T-cell (primary cell): ENCODE data around the gene MMP21. TPM values are rescaled to one million over a fixed set of nuclear protein-coding genes. Genes with fewer than 3 reads are reported as not detected.

ENCODE experiments used
- ATAC-seq, 4 experiments: fragments of 200-7000 bp in 3 of 4; fragments of 150-1000 bp in 1 of 4; cut with Tn5 transposase; replicated peaks in 1 of 4; 1 replicate in 3 of 4; 2 replicates in 1 of 4; pipeline ENCODE4 v1.10.0; 2021; ENCODE audit warnings: moderate library complexity in 3 of 4, mild to moderate bottlenecking in 2 of 4, moderate number of reproducible peaks in 1 of 4
- CTCF ChIA-PET, 2 donors: fragments of 300-600 bp; sonication (Branson Sonifier 250); formaldehyde crosslinking; loops; one replicate each; lab custom pipeline; 2022; ENCODE audit warnings: antibody characterized with exemption in 2 of 2; lab: Charles Lee
- POLR2A ChIA-PET, 2 donors: fragments of 300-600 bp; sonication (Branson Sonifier 250); formaldehyde crosslinking; loops; one replicate each; lab custom pipeline; 2022; ENCODE audit warnings: antibody characterized with exemption in 2 of 2; lab: Charles Lee
- DNase-seq, 35 experiments: peaks; one replicate each; pipeline versions ENCODE4 v3.0.0 to v3.0.0-alpha.2; 2013 to 2023
- H3K27ac ChIP-seq: one replicate; pipeline ENCODE4 v1.5.1; 2013; ENCODE audit warnings: low read length
- H3K27me3 ChIP-seq, 2 experiments: replicated peaks in 1 of 2; 1 replicate in 1 of 2; 2 replicates in 1 of 2; pipeline versions ENCODE4 v1.6.1 to v1.7.0; 2013; ENCODE audit warnings: low read length in 1 of 2, mixed read lengths in 1 of 2; ENCODE audit not compliant: control insufficient read depth in 2 of 2, insufficient read depth in 2 of 2; ENCODE audit errors: extremely low read depth in 1 of 2
- H3K36me3 ChIP-seq, 2 donors: 1 replicate in 1 of 2; 2 replicates in 1 of 2; pipeline versions ENCODE4 v1.6.1 to v1.7.0; 2013; ENCODE audit warnings: low read length in 1 of 2; ENCODE audit not compliant: control insufficient read depth in 2 of 2, insufficient read depth in 1 of 2; ENCODE audit errors: extremely low read depth in 1 of 2
- H3K4me1 ChIP-seq, 2 experiments: 1 replicate in 1 of 2; 2 replicates in 1 of 2; pipeline versions ENCODE4 v1.6.1 to v1.7.0; 2013; ENCODE audit warnings: low read length in 2 of 2, mixed read lengths in 1 of 2; ENCODE audit not compliant: insufficient read depth in 2 of 2, control insufficient read depth in 1 of 2; ENCODE audit errors: extremely low read depth in 1 of 2
- H3K4me3 ChIP-seq, 2 donors: 1 replicate in 1 of 2; 2 replicates in 1 of 2; pipeline versions ENCODE4 v1.5.1 to v1.7.0; 2013; ENCODE audit warnings: mild to moderate bottlenecking in 2 of 2, low read length in 1 of 2, moderate library complexity in 1 of 2; ENCODE audit not compliant: control insufficient read depth in 1 of 2; ENCODE audit errors: extremely low read depth in 1 of 2
- H3K9me3 ChIP-seq: 2 replicates; pipeline ENCODE4 v1.7.0; 2013
- H3K27ac Mint-ChIP-seq, 2 donors: one replicate each; pipeline ENCODE4 v1.8.0; 2020 to 2021; ENCODE audit warnings: mild to moderate bottlenecking in 2 of 2, mixed read lengths in 2 of 2
- H3K27me3 Mint-ChIP-seq, 2 donors: one replicate each; pipeline ENCODE4 v1.8.0; 2021 to 2022; ENCODE audit warnings: mixed read lengths in 2 of 2
- H3K36me3 Mint-ChIP-seq: one replicate; pipeline ENCODE4 v1.8.0; 2021; ENCODE audit warnings: mixed read lengths
- H3K4me1 Mint-ChIP-seq, 3 donors: one replicate each; pipeline ENCODE4 v1.8.0; 2020 to 2022; ENCODE audit warnings: mixed read lengths in 3 of 3, mild to moderate bottlenecking in 1 of 3
- H3K4me3 Mint-ChIP-seq, 3 donors: one replicate each; pipeline ENCODE4 v1.8.0; 2020 to 2022; ENCODE audit warnings: mild to moderate bottlenecking in 3 of 3, mixed read lengths in 3 of 3, moderate library complexity in 3 of 3
- H3K9me3 Mint-ChIP-seq, 3 donors: one replicate each; pipeline ENCODE4 v1.8.0; 2020 to 2022; ENCODE audit warnings: mixed read lengths in 3 of 3
- WGBS: methylation state at CpG from one replicate; pipeline ENCODE4 v1.1.5; 2013; ENCODE audit warnings: missing lambda C conversion rate; ENCODE audit not compliant: insufficient coverage; 5-methylcytosine and 5-hydroxymethylcytosine counted together
- total RNA-seq, 35 experiments: library from RNA in 6 of 35; stranded (reverse) in 6 of 35; fragments of 120-200 nt in 1 of 35; gene quantifications; one replicate each; pipeline versions ENCODE4 v1.2.1 to v1.2.4 and lab custom pipeline; 2013 to 2026

Gene MMP21
- total RNA-seq, 5 donors from 2014 or later (not counting 1 experiment from before 2014, with no cell fraction given): 0.30 to 0.49 (median 0.44) TPM

DNA sequence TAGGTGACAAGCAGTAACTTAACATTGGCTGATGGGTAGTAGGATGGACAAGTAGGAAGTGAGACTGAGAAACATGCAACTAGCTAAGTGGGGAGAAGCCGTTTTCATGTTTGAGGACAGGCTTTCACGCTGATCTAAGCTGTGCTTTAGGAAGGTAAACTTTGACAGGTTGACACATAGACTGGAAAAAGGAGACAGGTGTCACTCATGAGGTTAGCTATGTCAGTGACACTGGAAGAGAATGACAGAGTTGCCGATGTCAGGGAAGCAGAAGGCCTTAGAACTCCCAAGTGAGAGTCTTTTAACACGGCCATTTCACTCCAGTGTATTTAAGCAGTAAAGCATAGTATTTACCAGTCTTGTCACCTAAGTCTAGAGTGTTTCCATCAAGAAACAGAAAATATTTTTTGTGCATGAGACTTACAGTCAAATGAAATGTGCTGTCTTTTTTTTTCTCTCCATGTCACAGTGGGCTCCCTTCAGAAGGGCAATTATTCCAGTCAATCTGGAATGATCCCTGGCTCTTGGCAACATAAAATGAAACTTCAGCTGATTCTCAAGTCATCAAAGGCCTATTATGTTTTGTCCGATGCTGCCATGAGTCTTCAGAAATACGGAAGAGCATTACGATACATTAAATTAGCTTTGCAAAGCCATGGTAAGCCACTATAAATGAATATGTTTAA is 35.5 kb downstream of the MMP21 start:
- POLR2A ChIA-PET: no interaction called here
- ATAC-seq (no peak), DNase-seq (no peak)
- H3K27me3 Mint-ChIP-seq: no peaks in the 10 kb centered on the region
- peaks cover 86% of the 10 kb centered on the region for H3K36me3 Mint-ChIP-seq
- no peak overlapping the region for H3K27ac Mint-ChIP-seq
- 93% methylated on average over 3 of the region's 7 CpGs for WGBS
- Histone ChIP-seq H3K36me3 (peaks cover 3 to 95% of the 10 kb centered on the region in 2 donors), H3K27ac (no peak overlapping the region), H3K4me1 (no peaks in the 10 kb centered on the region), H3K9me3 (no peaks in the 10 kb centered on the region), H3K4me3 (no peak overlapping the region), H3K27me3 (no peaks in the 10 kb centered on the region)
- H3K9me3 Mint-ChIP-seq: no peaks in the 10 kb centered on the region
- H3K4me3 Mint-ChIP-seq: no peak overlapping the region
- CTCF ChIA-PET: no interaction called here
- peaks cover 0 to 6% (median 0%) of the 10 kb centered on the region in 3 donors for H3K4me1 Mint-ChIP-seq

DNA sequence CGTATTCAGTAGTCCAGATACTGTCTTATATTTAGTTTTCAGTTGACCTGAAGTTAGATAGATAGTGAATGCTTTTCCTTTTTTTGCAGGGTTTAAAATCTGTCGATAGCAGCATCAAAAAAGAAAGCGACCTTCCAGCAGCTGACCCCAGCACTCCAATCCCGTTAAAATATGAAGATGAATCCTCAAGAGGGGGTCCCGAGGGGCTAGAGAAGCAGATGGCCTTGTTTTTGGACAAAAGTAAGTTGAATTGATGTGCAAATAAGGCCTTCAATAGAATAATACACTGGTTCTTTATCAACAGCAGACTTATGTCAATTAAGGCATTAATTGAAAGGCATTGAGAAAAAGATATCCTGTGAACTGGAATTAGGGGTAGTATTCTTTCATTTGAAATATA is 37.4 kb downstream of the MMP21 start:
- Histone ChIP-seq H3K4me3 (no peak overlapping the region), H3K27ac (no peak overlapping the region), H3K27me3 (no peaks in the 10 kb centered on the region), H3K9me3 (no peaks in the 10 kb centered on the region), H3K36me3 (peaks cover 4 to 92% of the 10 kb centered on the region in 2 donors), H3K4me1 (no peaks in the 10 kb centered on the region)
- H3K27ac Mint-ChIP-seq: peak overlapping the region in 1 of 2 donors; percentile 11
- no CpG with 5 or more reads among the region's 5 CpGs for WGBS
- DNase-seq: no peak
- no peaks in the 10 kb centered on the region for H3K27me3 Mint-ChIP-seq
- CTCF ChIA-PET: no interaction called here
- H3K4me1 Mint-ChIP-seq: peaks cover 0 to 6% (median 0%) of the 10 kb centered on the region in 3 donors
- ATAC-seq: no peak
- peaks cover 78% of the 10 kb centered on the region for H3K36me3 Mint-ChIP-seq
- H3K9me3 Mint-ChIP-seq: no peaks in the 10 kb centered on the region
- H3K4me3 Mint-ChIP-seq: no peak overlapping the region
- POLR2A ChIA-PET: no interaction called here

DNA sequence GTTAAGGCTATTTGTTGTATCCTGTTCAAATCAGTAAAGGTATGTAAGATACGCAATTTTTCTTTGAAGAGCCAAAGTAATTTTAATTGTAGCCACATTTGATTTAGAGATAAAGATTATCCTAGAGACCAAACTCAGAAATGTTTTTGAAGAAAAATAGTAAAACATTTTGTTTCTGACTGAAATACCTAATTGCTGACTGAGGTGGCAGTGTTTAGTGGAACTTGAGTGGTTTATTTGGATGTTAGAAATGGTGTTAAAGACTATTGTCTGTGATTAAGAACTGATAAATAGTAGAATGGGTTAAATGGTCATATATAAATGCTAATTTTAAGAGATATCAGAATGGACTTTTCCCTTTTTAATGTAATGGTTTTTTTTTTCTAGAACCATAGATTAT is 40.8 kb downstream of the MMP21 start:
- WGBS: no CpG with 5 or more reads among the region's 1 CpG
- Histone ChIP-seq H3K4me1 (no peaks in the 10 kb centered on the region), H3K36me3 (peaks cover 9 to 93% of the 10 kb centered on the region in 2 donors), H3K4me3 (no peak overlapping the region), H3K27me3 (no peaks in the 10 kb centered on the region), H3K9me3 (no peaks in the 10 kb centered on the region), H3K27ac (no peak overlapping the region)
- CTCF ChIA-PET: interaction anchor here in 1 of 2 donors (0.6 kb wide), 1 partner anchor 9 kb away, joined by 3 read pairs; no protein-coding TSS in a partner anchor
- ATAC-seq: no peak
- Mint-ChIP-seq H3K27me3 (no peaks in the 10 kb centered on the region), H3K4me3 (no peak overlapping the region), H3K9me3 (no peaks in the 10 kb centered on the region), H3K4me1 (peaks cover 2 to 6% (median 4%) of the 10 kb centered on the region in 3 donors), H3K36me3 (peaks cover 78% of the 10 kb centered on the region), H3K27ac (peak overlapping the region in 1 of 2 donors; percentile 31)
- POLR2A ChIA-PET: no interaction called here
- DNase-seq: no peak

DNA sequence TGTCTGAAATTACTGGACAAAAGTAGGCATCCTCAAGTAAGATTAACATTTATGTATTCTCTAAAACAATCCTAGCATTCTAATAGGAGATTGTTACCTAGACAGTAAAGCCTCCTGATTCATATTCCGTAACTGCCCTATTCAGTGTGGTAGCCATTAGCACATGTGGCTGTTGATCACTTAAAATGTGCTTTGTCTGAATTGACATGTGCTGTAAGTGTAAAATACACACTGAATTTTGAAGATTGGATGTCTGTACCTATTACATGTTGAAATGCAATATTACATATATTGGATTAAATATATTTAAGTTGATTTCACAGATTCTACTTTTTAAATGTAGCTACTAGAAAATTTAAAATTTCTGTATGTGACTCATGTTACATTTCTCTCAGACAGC is 41.5 kb downstream of the MMP21 start:
- H3K36me3 Mint-ChIP-seq: peaks cover 77% of the 10 kb centered on the region
- CTCF ChIA-PET: interaction anchor here in 1 of 2 donors (0.6 to 0.9 kb wide), 2 partner anchors 8 to 791 kb away, joined by 3 read pairs; no protein-coding TSS in a partner anchor
- Histone ChIP-seq H3K36me3 (peaks cover 14 to 93% of the 10 kb centered on the region in 2 donors), H3K4me1 (no peaks in the 10 kb centered on the region), H3K4me3 (no peak overlapping the region), H3K9me3 (no peaks in the 10 kb centered on the region), H3K27me3 (no peaks in the 10 kb centered on the region), H3K27ac (no peak overlapping the region)
- H3K27ac Mint-ChIP-seq: no peak overlapping the region
- H3K4me1 Mint-ChIP-seq: peaks cover 2 to 6% (median 4%) of the 10 kb centered on the region in 3 donors
- H3K27me3 Mint-ChIP-seq: no peaks in the 10 kb centered on the region
- no peak overlapping the region for H3K4me3 Mint-ChIP-seq
- ATAC-seq: no peak
- no peak for DNase-seq
- no peaks in the 10 kb centered on the region for H3K9me3 Mint-ChIP-seq
- no CpG with 5 or more reads among the region's 1 CpG for WGBS
- POLR2A ChIA-PET: interaction anchor here in 1 of 2 donors (1.2 kb wide), 1 partner anchor 10 kb away, joined by 3 read pairs; no protein-coding TSS in a partner anchor

DNA sequence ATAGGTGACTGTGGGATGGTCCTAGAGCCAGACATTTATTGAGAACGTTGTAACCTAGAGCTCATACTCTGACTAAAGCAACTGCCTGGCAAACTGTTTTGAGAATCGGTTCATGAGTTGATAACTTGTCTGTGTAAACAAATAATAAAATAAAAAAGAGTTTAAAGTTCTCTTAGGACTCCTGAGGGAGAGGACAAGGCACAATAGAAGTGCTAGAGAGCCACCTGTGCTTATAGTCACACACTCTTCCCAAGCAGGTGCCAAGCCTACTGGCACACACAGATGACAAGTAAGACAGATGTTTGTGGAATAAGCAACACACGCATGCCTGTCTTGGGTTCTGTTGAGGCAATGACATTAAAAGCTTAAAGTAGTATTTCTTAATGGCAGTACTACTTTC is 48.2 kb downstream of the MMP21 start:
- ATAC-seq (no peak), DNase-seq (no peak)
- no peak overlapping the region for H3K4me3 Mint-ChIP-seq
- Histone ChIP-seq H3K36me3 (peaks cover 19 to 91% of the 10 kb centered on the region in 2 donors), H3K27ac (no peak overlapping the region), H3K27me3 (no peaks in the 10 kb centered on the region), H3K4me1 (no peaks in the 10 kb centered on the region), H3K9me3 (no peaks in the 10 kb centered on the region), H3K4me3 (no peak overlapping the region)
- peaks cover 8 to 17% (median 11%) of the 10 kb centered on the region in 3 donors for H3K4me1 Mint-ChIP-seq
- H3K36me3 Mint-ChIP-seq: peaks cover 62% of the 10 kb centered on the region
- WGBS: no CpG with 5 or more reads among the region's 3 CpGs
- ChIA-PET POLR2A (interaction anchor here in 1 of 2 donors (0.7 kb wide), 1 partner anchor 13 kb away, joined by 4 read pairs; no protein-coding TSS in a partner anchor), CTCF (no interaction called here)
- no peaks in the 10 kb centered on the region for H3K27me3 Mint-ChIP-seq
- no peak overlapping the region for H3K27ac Mint-ChIP-seq
- no peaks in the 10 kb centered on the region for H3K9me3 Mint-ChIP-seq

DNA sequence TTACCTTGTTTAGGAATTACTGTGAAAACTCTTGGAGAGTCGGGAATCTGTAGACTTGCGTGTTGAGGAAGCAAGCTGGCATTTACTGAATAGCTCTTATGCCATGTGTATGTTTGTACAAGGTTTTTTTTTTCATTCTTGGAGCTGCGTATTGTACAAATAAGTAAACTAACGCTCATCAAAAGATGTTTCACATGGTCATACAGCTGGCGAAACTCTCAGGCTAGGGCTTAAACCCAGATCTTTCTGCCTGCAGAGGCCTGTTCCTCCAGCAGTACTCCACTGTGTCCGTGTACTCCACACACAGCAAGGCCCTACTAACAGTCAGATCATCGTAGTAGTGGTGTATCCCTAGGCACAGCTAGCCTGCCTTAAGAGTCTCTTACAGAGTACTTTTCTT is 48.7 kb downstream of the MMP21 start:
- H3K9me3 Mint-ChIP-seq: no peaks in the 10 kb centered on the region
- no peak for DNase-seq
- H3K4me1 Mint-ChIP-seq: peaks cover 10 to 18% (median 13%) of the 10 kb centered on the region in 3 donors
- no peaks in the 10 kb centered on the region for H3K27me3 Mint-ChIP-seq
- Histone ChIP-seq H3K27ac (no peak overlapping the region), H3K27me3 (no peaks in the 10 kb centered on the region), H3K4me1 (peaks cover 0 to 4% of the 10 kb centered on the region in 2 experiments), H3K9me3 (no peaks in the 10 kb centered on the region), H3K36me3 (peaks cover 19 to 91% of the 10 kb centered on the region in 2 donors), H3K4me3 (no peak overlapping the region)
- no peak for ATAC-seq
- peaks cover 58% of the 10 kb centered on the region for H3K36me3 Mint-ChIP-seq
- POLR2A ChIA-PET: no interaction called here
- H3K27ac Mint-ChIP-seq: no peak overlapping the region
- no peak overlapping the region for H3K4me3 Mint-ChIP-seq
- CTCF ChIA-PET: no interaction called here
- 100% methylated on average over 4 of the region's 7 CpGs for WGBS
